HG03469 (cell line): Measurements from ENCODE around the gene GAST.
A peak's percentile ranks its signal among the peaks of the same experiment; 100 is the strongest.
"Not testable (repeated sequence)": the region's sequence is repeated elsewhere in the genome, so short reads cannot be mapped to it uniquely, and the experiment has no call there.

Source experiments
- ATAC-seq: cut with Tn5 transposase; IDR thresholded peaks from one replicate; pipeline ENCODE4 v1.9.1; 2021; ENCODE audit warnings: mild to moderate bottlenecking, moderate library complexity, moderate number of reproducible peaks; ENCODE audit not compliant: unreplicated experiment

The GAST gene

GRCh38 chr17:41683441-41684007, 28.6 kb upstream of the GAST start:
- ATAC-seq, result no peak

DNA sequence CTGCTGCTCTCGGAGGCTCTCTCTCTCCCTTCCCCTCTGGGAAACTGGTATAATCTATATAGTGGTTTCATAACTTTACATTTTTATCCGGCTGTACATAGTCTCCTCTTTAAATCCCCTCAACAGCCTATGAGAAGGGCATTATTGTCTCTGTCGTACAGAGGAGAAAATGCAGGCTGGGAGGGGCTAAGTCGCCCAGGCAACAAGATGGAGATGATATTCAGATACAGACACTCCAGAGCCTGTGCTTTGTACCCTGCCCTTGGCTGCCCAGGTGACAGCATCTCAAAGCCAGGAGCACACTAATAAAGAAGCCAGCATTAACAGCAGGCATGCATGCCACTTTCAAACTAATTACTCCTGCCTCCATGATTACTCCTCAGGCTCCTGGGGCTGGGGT, 28.1 kb upstream of the GAST start:
- no peak for ATAC-seq

GRCh38 chr17:41685753-41686152, 26.4 kb upstream of the GAST start:
- not testable (repeated sequence) for ATAC-seq

GRCh38 chr17:41686281-41686680, 25.9 kb upstream of the GAST start:
- ATAC-seq, result no peak

- no peak for ATAC-seq
These were observed 24.1 kb upstream of the GAST start for GRCh38 chr17:41687828-41688640.

- peak; percentile 52 for ATAC-seq
These were observed 23.3 kb upstream of the GAST start, which contains the start of gene EIF1 for GRCh38 chr17:41688641-41689496. Gene EIF1, plus strand, starts transcription at chr17:41688885. Its CDS starts 154 bp downstream, at chr17:41689039.

DNA sequence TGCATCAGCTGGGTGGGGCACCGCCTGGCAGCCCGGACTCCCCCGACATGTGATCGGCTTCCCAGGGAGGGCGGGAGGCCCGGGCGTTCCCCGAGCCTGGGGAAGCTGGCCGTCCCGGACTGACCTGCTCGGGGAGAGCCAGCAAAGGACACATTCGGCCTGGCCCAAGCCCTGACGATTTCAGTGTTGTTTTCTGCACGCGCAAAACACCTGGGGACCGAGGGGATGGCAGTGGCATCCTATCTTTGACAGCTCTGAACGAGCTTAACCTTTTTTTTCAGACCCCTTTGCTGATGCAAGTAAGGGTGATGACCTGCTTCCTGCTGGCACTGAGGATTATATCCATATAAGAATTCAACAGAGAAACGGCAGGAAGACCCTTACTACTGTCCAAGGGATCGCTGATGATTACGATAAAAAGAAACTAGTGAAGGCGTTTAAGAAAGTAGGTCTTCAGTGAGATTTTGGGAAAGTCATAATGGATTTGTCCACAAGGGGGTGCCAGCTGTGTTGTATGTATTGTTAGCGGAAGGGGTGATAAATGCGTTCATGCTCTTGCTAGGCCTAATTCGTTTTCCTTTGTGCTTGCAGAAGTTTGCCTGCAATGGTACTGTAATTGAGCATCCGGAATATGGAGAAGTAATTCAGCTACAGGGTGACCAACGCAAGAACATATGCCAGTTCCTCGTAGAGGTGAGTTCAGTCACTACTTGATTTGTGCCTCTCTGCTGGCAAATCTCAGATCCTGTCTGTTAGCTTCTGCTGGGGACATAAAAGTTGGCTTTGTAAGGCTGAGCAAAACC, 22.4 kb upstream of the GAST start:
- ATAC-seq, result no peak

- ATAC-seq, result no peak
These were observed 21.6 kb upstream of the GAST start for GRCh38 chr17:41690497-41690896.

GRCh38 chr17:41691031-41691777, 20.9 kb upstream of the GAST start:
- no peak for ATAC-seq

DNA sequence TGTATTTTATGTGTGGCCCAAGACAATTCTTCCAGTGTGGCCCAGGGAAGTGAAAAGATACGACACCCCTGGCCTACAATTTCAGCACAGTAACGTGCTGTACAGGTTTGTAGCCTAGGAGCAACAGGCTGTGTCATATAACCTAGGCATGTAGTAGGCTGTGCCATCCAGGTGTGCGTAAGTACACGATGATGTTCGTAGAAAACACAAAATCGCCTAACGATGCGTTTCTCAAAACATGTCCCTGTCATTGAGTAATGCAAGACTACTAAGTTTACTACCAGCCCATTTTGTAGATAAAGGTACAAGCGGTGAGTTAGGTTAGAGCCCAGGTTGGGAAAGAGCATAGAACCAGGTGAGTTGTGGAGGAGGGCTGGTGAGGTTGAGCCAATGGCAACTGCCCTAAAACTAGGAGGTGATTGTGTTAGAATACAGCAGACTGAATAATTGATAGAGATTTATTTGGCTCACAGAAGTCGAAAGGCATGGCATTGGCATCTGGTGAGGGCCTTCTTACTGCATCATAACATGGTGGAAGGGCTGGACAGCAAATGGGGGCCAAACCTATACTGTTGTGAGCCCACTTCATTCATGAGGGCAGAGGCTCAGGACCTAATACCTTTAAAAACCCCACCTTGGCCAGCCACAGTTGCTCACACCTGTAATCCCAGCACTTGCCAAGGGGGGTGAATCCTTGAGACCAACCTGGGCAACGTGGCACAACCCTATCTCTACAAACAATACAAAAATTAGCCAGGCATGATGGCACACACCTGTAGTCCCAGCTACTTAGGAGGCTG, 19.2 kb upstream of the GAST start:
- no peak for ATAC-seq

- no peak for ATAC-seq
These were observed 16.9 kb upstream of the GAST start for GRCh38 chr17:41695134-41695661.

GRCh38 chr17:41695954-41696757, 16.0 kb upstream of the GAST start:
- no peak for ATAC-seq

GRCh38 chr17:41697122-41697962, 14.8 kb upstream of the GAST start:
- no peak for ATAC-seq

GRCh38 chr17:41700843-41701242, 11.3 kb upstream of the GAST start:
- not testable (repeated sequence) for ATAC-seq

DNA sequence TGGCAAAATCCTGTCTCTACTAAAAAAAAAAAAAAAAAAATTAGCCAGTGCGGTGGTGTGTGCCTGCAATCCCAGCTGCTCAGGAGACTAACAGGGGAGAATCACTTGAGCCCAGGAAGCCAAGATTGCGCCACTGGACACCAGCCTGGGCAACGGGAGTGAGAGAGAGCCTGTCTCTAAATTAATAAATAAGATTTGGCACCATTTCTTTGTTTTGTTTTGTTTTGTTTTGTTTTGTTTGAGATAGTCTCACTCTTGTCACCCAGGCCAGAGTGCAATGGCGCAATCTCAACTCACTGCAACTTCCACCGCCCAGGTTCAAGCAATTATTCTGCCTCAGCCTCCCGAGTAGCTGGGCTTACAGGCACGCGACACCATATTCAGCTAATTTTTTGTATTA, 9.4 kb upstream of the GAST start:
- no peak for ATAC-seq

DNA sequence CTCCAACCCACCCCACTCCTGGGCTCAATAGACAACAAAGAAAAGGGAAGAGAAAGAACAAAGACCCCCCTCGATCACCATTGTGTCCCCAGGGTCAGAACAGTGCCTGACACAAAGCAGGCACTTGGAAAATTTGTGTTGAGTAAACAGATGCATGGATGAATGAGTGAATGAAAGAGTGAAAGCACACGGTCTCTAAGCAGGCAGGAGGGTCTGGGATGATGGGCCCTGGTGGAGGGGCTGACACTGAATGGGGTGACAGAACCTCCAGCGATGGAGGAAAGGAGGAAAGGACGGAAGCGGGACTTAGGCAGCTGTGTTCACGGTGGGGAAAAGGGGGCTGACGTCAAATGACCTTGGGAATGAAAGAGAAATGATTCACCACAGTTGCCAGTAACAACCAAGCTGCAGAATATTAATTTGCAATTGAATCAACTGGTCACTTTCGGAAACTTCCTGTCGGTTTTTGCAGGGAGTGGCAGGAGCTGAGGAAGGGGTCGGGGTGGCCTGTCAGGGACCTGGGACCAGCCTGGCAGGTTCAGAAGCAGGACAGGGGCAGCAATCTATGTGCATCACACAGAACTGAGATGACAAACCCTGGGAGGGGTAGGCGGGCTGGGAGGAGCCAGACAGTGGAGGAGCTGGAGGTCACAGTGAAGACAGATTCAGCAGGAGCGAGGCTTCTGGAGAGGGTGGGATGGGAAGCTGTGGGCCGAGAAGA, 6.7 kb upstream of the GAST start:
- no peak for ATAC-seq
